ENCODE results near the gene TMPRSS13. TPM values are rescaled to one million over a fixed set of nuclear protein-coding genes. Genes with fewer than 3 reads are reported as not detected.

TMPRSS13 gene
- total RNA-seq, 1 donor from 2014 or later = not detected

GRCh38 chr11:117863383-117863782 lies 65.8 kb downstream of the TMPRSS13 start:
- TF ChIP-seq, protein P1, sequence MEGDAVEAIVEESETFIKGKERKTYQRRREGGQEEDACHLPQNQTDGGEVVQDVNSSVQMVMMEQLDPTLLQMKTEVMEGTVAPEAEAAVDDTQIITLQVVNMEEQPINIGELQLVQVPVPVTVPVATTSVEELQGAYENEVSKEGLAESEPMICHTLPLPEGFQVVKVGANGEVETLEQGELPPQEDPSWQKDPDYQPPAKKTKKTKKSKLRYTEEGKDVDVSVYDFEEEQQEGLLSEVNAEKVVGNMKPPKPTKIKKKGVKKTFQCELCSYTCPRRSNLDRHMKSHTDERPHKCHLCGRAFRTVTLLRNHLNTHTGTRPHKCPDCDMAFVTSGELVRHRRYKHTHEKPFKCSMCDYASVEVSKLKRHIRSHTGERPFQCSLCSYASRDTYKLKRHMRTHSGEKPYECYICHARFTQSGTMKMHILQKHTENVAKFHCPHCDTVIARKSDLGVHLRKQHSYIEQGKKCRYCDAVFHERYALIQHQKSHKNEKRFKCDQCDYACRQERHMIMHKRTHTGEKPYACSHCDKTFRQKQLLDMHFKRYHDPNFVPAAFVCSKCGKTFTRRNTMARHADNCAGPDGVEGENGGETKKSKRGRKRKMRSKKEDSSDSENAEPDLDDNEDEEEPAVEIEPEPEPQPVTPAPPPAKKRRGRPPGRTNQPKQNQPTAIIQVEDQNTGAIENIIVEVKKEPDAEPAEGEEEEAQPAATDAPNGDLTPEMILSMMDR (IDR thresholded peaks at IDR 0.05) = no peak
- Histone ChIP-seq H3K36me3 (no peaks in the 10 kb centered on the region), H3K9me3 (no peaks in the 10 kb centered on the region), H3K4me1 (no peaks in the 10 kb centered on the region), H3K4me3 (no peak overlapping the region), H3K27me3 (no peaks in the 10 kb centered on the region), H3K27ac (no peak overlapping the region)
- intact Hi-C loops (cut with DNase I) = no loop called here
- no peak for DNase-seq (ENCODE audit: low spot score in 2 of 2)

DNA sequence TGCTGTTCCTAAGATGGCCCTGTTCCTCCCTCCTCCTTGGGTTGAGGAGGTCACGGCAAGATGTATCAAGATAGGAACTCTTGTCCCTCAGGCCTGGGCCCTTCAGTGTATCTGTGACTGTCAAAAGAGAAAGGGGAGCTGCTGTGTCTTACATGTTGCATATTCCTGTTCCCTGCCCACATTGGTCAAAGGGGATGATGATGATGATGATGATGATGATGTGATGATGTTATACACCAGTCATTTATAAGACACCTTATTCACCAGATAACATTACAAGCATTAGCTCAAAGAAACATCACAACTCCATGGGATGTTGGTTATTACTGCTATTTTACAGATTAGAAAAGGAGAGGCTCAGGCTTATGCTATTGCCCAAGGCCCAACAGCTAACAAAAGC lies 66.4 kb downstream of the TMPRSS13 start:
- intact Hi-C loops (cut with DNase I) = no loop called here
- Histone ChIP-seq H3K27me3 (no peaks in the 10 kb centered on the region), H3K4me3 (no peak overlapping the region), H3K36me3 (no peaks in the 10 kb centered on the region), H3K4me1 (no peaks in the 10 kb centered on the region), H3K9me3 (no peaks in the 10 kb centered on the region), H3K27ac (no peak overlapping the region)
- no peak for DNase-seq (ENCODE audit: low spot score in 2 of 2)
- TF ChIP-seq, protein P1 (IDR thresholded peaks at IDR 0.05) = no peak

- TF ChIP-seq, protein P1 (IDR thresholded peaks at IDR 0.05) = no peak
- Histone ChIP-seq H3K36me3 (no peaks in the 10 kb centered on the region), H3K27ac (no peak overlapping the region), H3K27me3 (no peaks in the 10 kb centered on the region), H3K4me3 (no peak overlapping the region), H3K4me1 (no peaks in the 10 kb centered on the region), H3K9me3 (no peaks in the 10 kb centered on the region)
- no peak for DNase-seq (ENCODE audit: low spot score in 2 of 2)
- intact Hi-C loops (cut with DNase I) = no loop called here
These were observed 67.0 kb downstream of the TMPRSS13 start for GRCh38 chr11:117862019-117862725.

DNA sequence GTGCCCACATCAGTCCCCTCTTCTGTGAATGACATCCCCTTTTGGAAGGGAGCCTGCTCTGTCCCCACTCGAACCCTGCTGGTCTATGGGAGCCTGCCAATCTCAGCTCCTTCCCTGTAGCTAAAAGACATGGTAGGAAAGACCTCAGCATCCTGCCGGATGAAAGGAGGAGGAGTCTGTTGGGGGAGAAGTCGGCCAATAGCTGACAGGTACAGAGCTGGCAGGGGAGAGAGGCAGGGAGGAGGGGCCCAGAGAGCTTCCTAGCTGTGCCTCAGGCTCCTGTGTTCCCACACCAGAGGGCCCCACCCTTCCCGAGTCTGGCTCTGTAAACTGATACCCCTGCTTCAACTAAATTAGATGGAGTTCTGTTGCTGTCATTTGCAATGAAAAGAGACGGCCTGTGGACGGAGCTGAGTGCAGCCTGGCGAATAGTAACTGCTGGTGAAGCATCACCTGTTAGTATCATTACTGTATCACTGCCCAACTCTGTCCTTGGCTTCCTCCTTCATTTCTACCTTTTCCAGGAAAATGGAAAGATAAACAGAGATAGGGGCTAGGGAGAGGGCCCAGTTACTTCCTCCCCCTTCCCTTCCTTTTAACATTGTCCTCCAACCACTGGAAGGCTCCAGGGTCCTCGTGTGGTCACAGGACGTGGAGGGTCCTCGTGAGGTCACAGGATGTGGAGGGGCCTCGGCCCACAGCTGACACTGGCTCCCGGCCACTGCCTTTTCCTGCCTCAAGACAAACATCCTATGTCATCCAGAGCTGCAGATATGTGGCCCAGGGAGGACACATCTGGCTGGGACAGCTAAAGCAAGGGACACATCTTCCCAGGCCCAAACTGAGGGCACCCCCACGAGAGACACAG lies 67.8 kb downstream of the TMPRSS13 start:
- intact Hi-C loops (cut with DNase I) = no loop called here
- no peak overlapping the region for H3K27ac ChIP-seq
- no peaks in the 10 kb centered on the region for H3K27me3 ChIP-seq
- no peak overlapping the region for H3K4me3 ChIP-seq
- H3K9me3 ChIP-seq = no peaks in the 10 kb centered on the region
- TF ChIP-seq, protein P1 (IDR thresholded peaks at IDR 0.05) = no peak
- H3K36me3 ChIP-seq = no peaks in the 10 kb centered on the region
- H3K4me1 ChIP-seq = no peaks in the 10 kb centered on the region
- DNase-seq (ENCODE audit: low spot score in 2 of 2) = no peak

DNA sequence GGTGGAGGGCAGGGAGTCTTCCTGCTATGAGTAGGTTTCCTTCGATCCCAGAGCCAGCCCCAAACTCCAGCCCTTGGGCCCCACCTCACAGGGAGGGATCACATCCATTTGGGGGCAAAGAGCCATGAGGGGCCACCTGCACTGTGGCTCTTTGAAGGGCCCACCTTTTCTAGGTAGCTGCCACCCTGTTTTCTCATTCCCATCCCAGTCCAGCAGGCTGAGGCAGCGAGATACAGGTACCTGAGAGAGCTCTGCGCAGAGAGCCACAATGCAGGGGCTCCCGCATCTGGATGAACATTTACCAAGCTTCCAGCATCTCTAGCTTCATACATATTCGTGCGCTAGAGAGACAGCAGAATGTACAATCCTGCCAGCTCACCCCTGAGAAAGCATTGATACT lies 69.1 kb downstream of the TMPRSS13 start:
- intact Hi-C loops (cut with DNase I) = no loop called here
- no peak for DNase-seq (ENCODE audit: low spot score in 2 of 2)
- Histone ChIP-seq H3K27ac (no peak overlapping the region), H3K36me3 (no peaks in the 10 kb centered on the region), H3K27me3 (no peaks in the 10 kb centered on the region), H3K4me1 (no peaks in the 10 kb centered on the region), H3K9me3 (no peaks in the 10 kb centered on the region), H3K4me3 (no peak overlapping the region)
- TF ChIP-seq, protein P1 (IDR thresholded peaks at IDR 0.05) = no peak
